Fibroblast of the aortic adventitia (primary cell): ENCODE measurements around the gene LHFPL2. TPM values are rescaled to one million over a fixed set of nuclear protein-coding genes. Genes with fewer than 3 reads are reported as not detected.

Experiments
- DNase-seq: peaks from one replicate; pipeline ENCODE4 v3.0.0-alpha.2; 2010; ENCODE audit warnings: low read depth
- H3K4me3 ChIP-seq: 2 replicates; pipeline ENCODE4 v1.5.1; 2011; ENCODE audit warnings: low read depth, mild to moderate bottlenecking, control low read depth, low read length, moderate library complexity
- total RNA-seq: library from RNA; depleted of rRNA; stranded (reverse); fragments of >200 nt; gene quantifications from 2 replicates; pipeline ENCODE4 v1.2.3, GENCODE V29; 2012; ENCODE audit warnings: low replicate concordance
- TF ChIP-seq, protein P1 (sequence below): IDR thresholded peaks from 2 replicates; pipeline ENCODE4 v1.5.1; 2011; ENCODE audit warnings: mild to moderate bottlenecking, low read length, control low read depth, inconsistent platforms; ENCODE audit not compliant: insufficient read depth

Gene LHFPL2
- total RNA-seq, 1 donor = 81.2 TPM

DNA sequence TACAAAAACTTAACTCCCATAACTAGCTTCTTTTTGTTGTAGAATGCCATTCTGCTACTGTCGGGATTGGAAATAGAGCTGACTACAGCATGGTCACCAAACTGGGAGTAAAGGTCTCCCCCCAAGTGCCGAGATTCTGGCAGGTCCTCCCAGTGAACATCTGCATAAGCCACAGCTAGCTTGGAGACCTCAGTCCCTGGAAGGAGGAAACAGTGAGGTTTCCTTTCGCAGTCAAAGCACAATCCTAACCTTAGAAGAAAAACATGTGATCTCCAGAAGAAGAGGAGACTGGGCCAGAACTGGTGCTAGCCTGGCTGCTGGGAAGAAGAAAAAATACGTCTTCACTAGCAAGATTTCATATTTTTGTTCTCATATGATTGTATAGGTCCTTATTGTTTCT, 160.7 kb downstream of the LHFPL2 start:
- TF ChIP-seq, protein P1, sequence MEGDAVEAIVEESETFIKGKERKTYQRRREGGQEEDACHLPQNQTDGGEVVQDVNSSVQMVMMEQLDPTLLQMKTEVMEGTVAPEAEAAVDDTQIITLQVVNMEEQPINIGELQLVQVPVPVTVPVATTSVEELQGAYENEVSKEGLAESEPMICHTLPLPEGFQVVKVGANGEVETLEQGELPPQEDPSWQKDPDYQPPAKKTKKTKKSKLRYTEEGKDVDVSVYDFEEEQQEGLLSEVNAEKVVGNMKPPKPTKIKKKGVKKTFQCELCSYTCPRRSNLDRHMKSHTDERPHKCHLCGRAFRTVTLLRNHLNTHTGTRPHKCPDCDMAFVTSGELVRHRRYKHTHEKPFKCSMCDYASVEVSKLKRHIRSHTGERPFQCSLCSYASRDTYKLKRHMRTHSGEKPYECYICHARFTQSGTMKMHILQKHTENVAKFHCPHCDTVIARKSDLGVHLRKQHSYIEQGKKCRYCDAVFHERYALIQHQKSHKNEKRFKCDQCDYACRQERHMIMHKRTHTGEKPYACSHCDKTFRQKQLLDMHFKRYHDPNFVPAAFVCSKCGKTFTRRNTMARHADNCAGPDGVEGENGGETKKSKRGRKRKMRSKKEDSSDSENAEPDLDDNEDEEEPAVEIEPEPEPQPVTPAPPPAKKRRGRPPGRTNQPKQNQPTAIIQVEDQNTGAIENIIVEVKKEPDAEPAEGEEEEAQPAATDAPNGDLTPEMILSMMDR = no peak
- no peak for DNase-seq
- no peak overlapping the region for H3K4me3 ChIP-seq

DNA sequence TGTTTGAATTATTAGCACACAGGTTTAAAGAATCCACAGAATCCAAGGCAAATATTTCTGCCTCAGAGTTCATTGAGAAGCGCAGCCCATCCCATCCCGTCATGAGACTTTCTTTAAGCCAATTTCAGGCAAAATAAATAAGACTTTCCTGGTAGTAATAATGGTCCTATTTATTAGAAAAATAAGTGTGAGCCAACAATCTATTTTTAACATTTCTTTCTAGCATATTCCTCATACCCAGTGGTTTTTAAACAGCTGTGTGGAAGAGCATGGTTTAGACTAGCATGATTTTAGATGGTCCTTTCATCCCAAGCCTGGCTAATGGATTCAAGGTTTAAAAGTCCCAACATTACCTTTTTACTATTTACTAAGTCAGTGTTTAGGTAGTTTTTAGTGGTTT, 162.4 kb downstream of the LHFPL2 start:
- no peak overlapping the region for H3K4me3 ChIP-seq
- no peak for DNase-seq
- TF ChIP-seq, protein P1 = no peak

DNA sequence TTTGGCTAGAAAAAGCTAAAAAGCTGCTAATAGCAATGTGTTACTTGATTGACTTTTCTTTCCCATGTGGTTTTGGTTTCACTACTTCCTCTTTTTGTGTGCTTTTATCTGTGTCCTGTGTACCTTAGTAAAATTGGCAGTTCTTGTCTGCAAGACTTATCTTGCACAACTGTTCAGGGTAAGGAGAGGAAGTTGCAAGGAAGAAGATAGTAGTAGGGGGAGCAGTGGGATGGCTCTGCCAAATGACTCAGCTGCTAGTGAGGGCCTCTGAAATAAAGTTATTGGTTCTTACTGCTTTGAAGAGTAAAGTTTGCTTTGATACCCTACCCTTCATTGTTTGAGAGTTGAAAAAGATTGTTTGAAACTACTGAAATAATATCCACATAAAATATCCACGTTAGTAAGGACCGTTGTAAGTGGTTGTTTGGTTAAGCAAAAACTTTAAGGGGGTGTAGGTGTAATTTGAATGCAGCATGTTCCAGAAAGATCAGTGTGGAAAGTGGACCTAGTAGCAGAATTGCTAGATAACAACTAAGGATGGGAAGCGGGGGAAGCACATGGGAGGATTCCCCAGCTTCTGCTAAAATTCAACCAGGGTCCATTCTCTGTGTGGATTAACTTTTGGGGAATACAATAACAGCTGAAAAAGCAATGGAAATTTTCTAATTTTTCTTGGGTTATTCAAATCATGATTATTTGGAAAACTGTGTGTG, 164.6 kb downstream of the LHFPL2 start:
- TF ChIP-seq, protein P1 = no peak
- H3K4me3 ChIP-seq = no peak overlapping the region
- peak; percentile 74 for DNase-seq

DNA sequence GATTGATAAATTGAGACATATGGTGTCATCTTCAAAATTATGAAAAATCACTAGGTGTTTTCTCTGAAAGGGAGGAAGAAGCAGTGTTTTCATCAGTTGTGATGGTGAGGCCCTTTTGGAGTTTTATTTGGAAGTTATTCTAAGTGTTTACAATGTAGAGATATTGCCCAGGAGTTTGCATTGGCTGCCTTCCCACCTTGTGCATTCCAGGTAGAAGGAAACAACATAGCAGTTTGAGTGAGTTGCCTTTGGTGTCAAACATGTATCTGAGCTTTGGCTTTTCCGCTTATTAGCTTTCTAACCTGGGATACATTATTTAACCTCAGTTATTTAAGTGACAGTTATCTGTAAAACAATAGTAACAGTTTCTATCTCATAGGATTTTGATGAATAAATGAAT, 165.6 kb downstream of the LHFPL2 start:
- no peak overlapping the region for H3K4me3 ChIP-seq
- TF ChIP-seq, protein P1 = no peak
- DNase-seq = no peak

- DNase-seq = no peak
- TF ChIP-seq, protein P1 = no peak
- H3K4me3 ChIP-seq = no peak overlapping the region
These were observed 171.8 kb downstream of the LHFPL2 start for GRCh38 chr5:78476795-78477194.

DNA sequence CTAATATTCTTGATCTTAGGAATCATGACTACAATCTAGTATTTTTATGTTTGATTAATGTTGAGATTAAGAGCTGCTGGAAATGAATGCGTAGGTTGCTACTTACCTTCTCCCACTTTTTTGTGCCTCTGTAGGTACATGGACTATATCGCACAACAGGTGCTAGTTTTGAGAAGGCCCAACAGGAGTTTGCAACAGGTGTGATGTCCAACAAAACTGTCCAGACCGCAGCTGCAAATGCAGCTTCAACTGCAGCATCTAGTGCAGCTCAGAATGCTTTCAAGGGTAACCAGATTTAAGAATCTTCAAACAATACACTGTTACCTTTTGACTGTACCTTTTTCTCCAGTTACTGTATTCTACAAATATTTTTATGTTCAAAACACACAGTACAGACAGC, 173.2 kb downstream of the LHFPL2 start:
- H3K4me3 ChIP-seq = no peak overlapping the region
- TF ChIP-seq, protein P1 = no peak
- no peak for DNase-seq

- DNase-seq = no peak
- H3K4me3 ChIP-seq = no peak overlapping the region
- TF ChIP-seq, protein P1 = no peak
These were observed 174.8 kb downstream of the LHFPL2 start for GRCh38 chr5:78473751-78474150.
